DOHH2 (cell line): ENCODE results near the gene EME2.

Source experiments
- H3F3A ChIP-seq: fragments of 200-600 bp; sonication (generic), shearing (Covaris generic); 2 replicates; pipeline ENCODE4 v1.6.0; 2016; ENCODE audit warnings: antibody characterized with exemption, mild to moderate bottlenecking; ENCODE audit not compliant: control insufficient read depth, insufficient read depth
- H3K27ac ChIP-seq: fragments of 200-600 bp; sonication (generic); 2 replicates; pipeline ENCODE4 v1.5.1; 2014; ENCODE audit warnings: low read depth, mild to moderate bottlenecking, low read length, moderate library complexity
- H3K27me3 ChIP-seq: fragments of 200-600 bp; sonication (generic); 2 replicates; pipeline ENCODE4 v1.6.1; 2014; ENCODE audit warnings: mild to moderate bottlenecking, low read length, mixed read lengths; ENCODE audit not compliant: control insufficient read depth
- H3K36me3 ChIP-seq: fragments of 200-600 bp; sonication (generic); 2 replicates; pipeline ENCODE4 v1.6.1; 2014; ENCODE audit warnings: mild to moderate bottlenecking, low read length, moderate library complexity, mixed read lengths; ENCODE audit not compliant: control insufficient read depth
- H3K4me1 ChIP-seq: fragments of 200-600 bp; sonication (generic); 2 replicates; pipeline ENCODE4 v1.6.1; 2014; ENCODE audit warnings: mild to moderate bottlenecking, low read length, mixed read lengths; ENCODE audit not compliant: control insufficient read depth
- H3K4me2 ChIP-seq: fragments of 200-600 bp; sonication (generic); 2 replicates; pipeline ENCODE4 v1.6.0; 2014; ENCODE audit warnings: mild to moderate bottlenecking, low read length, moderate library complexity
- H3K4me3 ChIP-seq: fragments of 200-600 bp; sonication (generic); 2 replicates; pipeline ENCODE4 v1.5.1; 2014; ENCODE audit warnings: mild to moderate bottlenecking, low read length, mixed read lengths
- H3K79me2 ChIP-seq: fragments of 200-600 bp; sonication (generic); 2 replicates; pipeline ENCODE4 v1.6.1; 2014; ENCODE audit warnings: mild to moderate bottlenecking, low read length, mixed read lengths; ENCODE audit not compliant: control insufficient read depth
- H3K9me2 ChIP-seq: fragments of 200-600 bp; sonication (generic); replicated peaks from 2 replicates; pipeline ENCODE4 v1.6.1; 2014; ENCODE audit warnings: mild to moderate bottlenecking, low read length, mixed read lengths; ENCODE audit not compliant: control insufficient read depth
- H3K9me3 ChIP-seq: fragments of 200-600 bp; sonication (generic); 2 replicates; pipeline ENCODE4 v1.6.1; 2014; ENCODE audit warnings: antibody characterized with exemption, low read length, mixed read lengths; ENCODE audit not compliant: control insufficient read depth, insufficient read depth
- H4K20me1 ChIP-seq: fragments of 200-600 bp; sonication (generic); 2 replicates; pipeline ENCODE4 v1.6.0; 2014; ENCODE audit warnings: low read depth, mild to moderate bottlenecking, antibody characterized with exemption, low read length, moderate library complexity; ENCODE audit not compliant: control insufficient read depth, insufficient read depth
- CTCF ChIP-seq: fragments of 200-600 bp; sonication (generic); IDR thresholded peaks from one replicate; pipeline ENCODE4 v1.5.1; 2014; ENCODE audit warnings: antibody characterized with exemption, mild to moderate bottlenecking, low read depth, low read length; ENCODE audit not compliant: poor library complexity, severe bottlenecking
- EZH2phosphoT487 ChIP-seq: fragments of 200-600 bp; sonication (generic); IDR thresholded peaks from 2 replicates; pipeline ENCODE4 v1.6.1; 2017; ENCODE audit warnings: borderline replicate concordance, mild to moderate bottlenecking, antibody characterized with exemption, low read length, moderate library complexity, mixed read lengths

Gene EME2

GRCh38 chr16:1791943-1792812 lies 19.6 kb downstream of the EME2 start:
- Histone ChIP-seq H3K9me3 (no peaks in the 10 kb centered on the region), H3K9me2 (no peaks in the 10 kb centered on the region), H3K4me1 (no peaks in the 10 kb centered on the region), H4K20me1 (no peaks in the 10 kb centered on the region), H3K36me3 (peaks cover 7% of the 10 kb centered on the region; the same call in 1 of the 2 replicates), H3K27me3 (no peaks in the 10 kb centered on the region), H3K27ac (no peak overlapping the region), H3K4me3 (no peak overlapping the region), H3F3A (no peaks in the 10 kb centered on the region), H3K4me2 (no peak overlapping the region), H3K79me2 (peaks cover 8% of the 10 kb centered on the region)
- TF ChIP-seq CTCF (no peak), EZH2phosphoT487 (no peak)

- Histone ChIP-seq H3K4me2 (no peak overlapping the region), H3K4me3 (no peak overlapping the region), H3K36me3 (peaks cover 7% of the 10 kb centered on the region; the same call in 1 of the 2 replicates), H3K27me3 (no peaks in the 10 kb centered on the region), H3K79me2 (no peaks in the 10 kb centered on the region), H3K9me3 (peaks cover 2% of the 10 kb centered on the region; the same call in 1 of the 2 replicates), H3K4me1 (no peaks in the 10 kb centered on the region), H3K27ac (no peak overlapping the region), H3F3A (no peaks in the 10 kb centered on the region), H4K20me1 (no peaks in the 10 kb centered on the region), H3K9me2 (no peaks in the 10 kb centered on the region)
- TF ChIP-seq CTCF, result no peak
- TF ChIP-seq EZH2phosphoT487, result no peak
Observed at GRCh38 chr16:1792836-1793577, 20.4 kb downstream of the EME2 start.

GRCh38 chr16:1793578-1794220 lies 21.1 kb downstream of the EME2 start, which contains the start of gene IGFALS:
IGFALS (minus strand) TSS chr16:1793705; CDS start chr16:1793652, 53 bp downstream.
- Histone ChIP-seq H3K79me2 (no peaks in the 10 kb centered on the region), H3F3A (no peaks in the 10 kb centered on the region), H3K9me2 (no peaks in the 10 kb centered on the region), H3K27me3 (no peaks in the 10 kb centered on the region), H4K20me1 (no peaks in the 10 kb centered on the region), H3K4me1 (no peaks in the 10 kb centered on the region), H3K9me3 (peaks cover 5% of the 10 kb centered on the region; the same call in 1 of the 2 replicates), H3K4me3 (no peak within 1 kb of the TSS), H3K27ac (no peak within 1 kb of the TSS), H3K4me2 (no peak within 1 kb of the TSS), H3K36me3 (peaks cover 4% of the 10 kb centered on the region; the same call in 1 of the 2 replicates)
- TF ChIP-seq EZH2phosphoT487 (no peak), CTCF (no peak)
